ENCODE results near the gene PTPRN2.

DNA sequence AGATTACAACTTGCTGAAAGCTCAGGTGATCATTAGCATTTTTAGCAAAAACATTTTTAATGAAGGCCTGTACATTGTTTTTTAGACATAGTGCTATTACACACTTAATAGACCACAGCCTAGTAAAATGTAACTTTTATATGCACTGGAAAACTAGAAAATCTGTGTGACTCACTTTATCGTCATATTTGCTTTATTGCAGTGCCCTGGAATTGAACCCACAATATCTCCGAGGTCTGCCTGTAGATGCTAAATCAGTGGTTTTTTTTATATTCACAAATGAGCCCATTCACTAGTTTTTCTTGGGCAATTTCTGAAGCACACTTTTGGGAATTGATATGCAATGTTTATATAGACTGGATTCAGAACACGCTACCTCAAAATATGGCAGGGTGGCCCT lies 105.1 kb downstream of the PTPRN2 start:
- TF ChIP-seq SP1 (IDR thresholded peaks at IDR 0.05) (no peak), FOXM1 (IDR thresholded peaks at IDR 0.05; ENCODE audit: borderline replicate concordance) (no peak), ZNF384 (IDR thresholded peaks at IDR 0.05) (no peak)
